ENCODE results near the gene EEPD1. TPM values are rescaled to one million over a fixed set of nuclear protein-coding genes. Genes with fewer than 3 reads are reported as not detected.

EEPD1 gene
- total RNA-seq, 4 donors from 2014 or later, result 12.4 to 36.2 (median 20.4) TPM

DNA sequence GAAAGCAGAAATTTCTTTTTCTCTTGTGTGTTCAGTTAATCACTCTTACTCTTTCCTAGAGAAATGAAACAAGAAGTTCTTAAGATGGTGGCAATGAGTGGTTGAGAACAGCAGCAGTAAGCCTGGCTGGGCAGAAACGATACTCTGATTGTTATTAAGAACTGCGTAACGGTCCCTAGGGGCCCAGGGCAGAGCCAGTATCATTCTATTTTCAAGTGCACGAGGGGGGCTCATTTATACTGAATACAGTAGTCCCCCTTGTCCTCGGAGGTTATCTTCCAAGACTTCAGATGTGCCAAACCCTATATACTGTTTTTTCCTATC, 64.9 kb downstream of the EEPD1 start:
- peaks cover 11 to 61% (median 18%) of the 10 kb centered on the region in 3 donors for H3K4me1 ChIP-seq
- no peak for ATAC-seq
- H3K4me3 ChIP-seq, result no peak overlapping the region
- no peaks in the 10 kb centered on the region for H3K27me3 ChIP-seq
- 90% methylated on average over 2 to 5 of the region's 5 CpGs for WGBS, 2 donors (ENCODE audit: low coverage in 1 of 2)
- H3K9me3 ChIP-seq, result no peaks in the 10 kb centered on the region
- no peak for TF ChIP-seq POLR2A (IDR thresholded peaks at IDR 0.05)
- no peak for TF ChIP-seq EP300 (IDR thresholded peaks at IDR 0.05)
- no peak for TF ChIP-seq POLR2AphosphoS5 (IDR thresholded peaks at IDR 0.05)
- TF ChIP-seq CTCF (IDR thresholded peaks at IDR 0.05), result no peak
- H3K27ac ChIP-seq, result no peak overlapping the region
- H3K36me3 ChIP-seq, result no peaks in the 10 kb centered on the region

- Histone ChIP-seq H3K4me3 (no peak overlapping the region), H3K4me1 (peaks cover 11 to 55% (median 18%) of the 10 kb centered on the region in 3 donors)
- 100% methylated on average over 1 of the region's 1 CpG; no CpG with 5 or more reads in 1 of the 2 donors for WGBS, 2 donors (ENCODE audit: low coverage in 1 of 2)
Observed at GRCh38 chr7:36219429-36219828, 66.4 kb downstream of the EEPD1 start.

DNA sequence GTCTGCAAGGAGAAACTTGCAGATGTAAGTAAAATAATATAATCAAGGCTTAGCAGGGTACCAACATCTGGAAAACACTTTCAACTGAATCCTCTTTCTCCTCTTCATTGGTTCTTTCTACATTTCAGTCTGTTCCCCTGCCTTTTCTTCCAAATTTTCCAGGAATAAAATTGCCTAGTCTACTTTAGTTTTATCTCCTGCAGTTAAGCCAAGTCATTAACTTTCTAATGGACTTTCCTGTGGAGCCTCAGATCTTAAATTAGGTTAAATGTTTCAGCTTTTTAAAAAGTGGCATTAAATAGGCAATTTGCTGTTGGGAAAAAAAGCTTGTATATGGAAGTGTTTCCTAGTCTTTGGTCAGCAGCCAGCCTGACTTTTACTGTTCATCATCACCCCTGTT, 70.8 kb downstream of the EEPD1 start:
- Histone ChIP-seq H3K9me3 (no peaks in the 10 kb centered on the region), H3K27ac (no peak overlapping the region), H3K4me1 (peaks cover 6 to 23% (median 16%) of the 10 kb centered on the region in 3 donors), H3K36me3 (no peaks in the 10 kb centered on the region), H3K4me3 (no peak overlapping the region), H3K27me3 (no peaks in the 10 kb centered on the region)
- no peak for ATAC-seq
- TF ChIP-seq EP300 (IDR thresholded peaks at IDR 0.05), result no peak
- no peak for TF ChIP-seq POLR2AphosphoS5 (IDR thresholded peaks at IDR 0.05)
- TF ChIP-seq CTCF (IDR thresholded peaks at IDR 0.05), result no peak
- TF ChIP-seq POLR2A (IDR thresholded peaks at IDR 0.05), result no peak

More at GRCh38 chr7:36219429-36219828, 66.4 kb downstream of the EEPD1 start:
- no peak for ATAC-seq
- no peaks in the 10 kb centered on the region for H3K9me3 ChIP-seq
- no peak for TF ChIP-seq POLR2A (IDR thresholded peaks at IDR 0.05)
- TF ChIP-seq POLR2AphosphoS5 (IDR thresholded peaks at IDR 0.05), result no peak
- no peak for TF ChIP-seq CTCF (IDR thresholded peaks at IDR 0.05)
- no peak for TF ChIP-seq EP300 (IDR thresholded peaks at IDR 0.05)
- H3K27ac ChIP-seq, result no peak overlapping the region
- no peaks in the 10 kb centered on the region for H3K27me3 ChIP-seq
- no peaks in the 10 kb centered on the region for H3K36me3 ChIP-seq

DNA sequence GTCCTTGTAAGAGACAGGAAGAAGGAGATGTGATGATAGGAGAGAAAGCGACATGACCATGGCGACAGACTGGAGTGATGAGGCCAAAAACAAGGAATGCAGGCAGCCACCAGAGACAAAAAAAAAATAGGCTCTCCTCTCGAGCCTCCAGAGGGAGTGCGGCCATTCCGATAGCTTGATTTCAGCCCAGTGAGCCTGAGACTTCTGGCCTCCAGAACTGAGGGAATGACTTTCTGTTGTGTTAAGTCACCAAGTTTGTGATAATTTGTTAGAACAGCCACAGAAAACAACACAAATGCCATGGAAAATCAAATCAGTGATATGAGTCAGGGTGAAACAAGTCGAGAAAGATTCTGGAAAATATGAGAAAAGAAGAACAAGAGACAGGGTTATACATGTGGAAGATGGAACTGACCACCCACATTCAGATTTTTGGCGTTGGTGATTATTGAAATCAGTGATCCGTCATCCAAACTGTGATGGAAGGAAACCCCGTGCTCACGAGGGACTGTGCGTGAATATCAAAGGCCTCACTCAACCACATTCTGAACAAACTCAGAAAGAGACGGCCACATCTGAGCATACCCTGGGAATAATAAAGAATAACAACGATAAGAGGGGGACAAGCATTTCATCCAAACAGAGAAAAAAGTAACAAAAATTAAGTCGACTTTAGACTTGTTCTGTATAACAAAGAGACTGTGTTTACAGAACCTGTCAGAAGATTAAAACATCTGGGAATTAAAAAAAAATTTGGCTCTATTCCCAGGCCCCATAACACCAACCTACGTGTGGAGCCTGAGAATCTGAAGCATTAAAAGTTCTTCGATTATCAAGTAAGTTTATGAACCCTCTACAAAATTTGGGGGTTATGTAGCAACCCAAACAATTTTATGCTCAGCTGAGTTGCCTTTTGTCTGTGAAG, 72.1 kb downstream of the EEPD1 start:
- Histone ChIP-seq H3K4me3 (no peak overlapping the region), H3K27me3 (no peaks in the 10 kb centered on the region), H3K4me1 (peaks cover 6 to 23% (median 17%) of the 10 kb centered on the region in 3 donors), H3K36me3 (no peaks in the 10 kb centered on the region), H3K27ac (peak overlapping the region in 2 of 4 donors; percentile 81), H3K9me3 (no peaks in the 10 kb centered on the region)
- ATAC-seq, result no peak
- TF ChIP-seq CTCF (IDR thresholded peaks at IDR 0.05) (peak in 1 of 4 experiments; percentile 25), POLR2AphosphoS5 (IDR thresholded peaks at IDR 0.05) (peak; percentile 10), EP300 (IDR thresholded peaks at IDR 0.05) (no peak)
- WGBS, 2 donors (ENCODE audit: low coverage in 1 of 2), result 29 to 31% methylated on average over 15 of the region's 16 CpGs

GRCh38 chr7:36226151-36226550, 73.1 kb downstream of the EEPD1 start:
- peak overlapping the region in 2 of 4 donors; percentile 81 for H3K27ac ChIP-seq
- 52 to 69% methylated on average over 3 to 7 of the region's 7 CpGs for WGBS, 2 donors (ENCODE audit: low coverage in 1 of 2)
- H3K4me3 ChIP-seq, result no peak overlapping the region
- no peak for ATAC-seq
- H3K27me3 ChIP-seq, result no peaks in the 10 kb centered on the region
- no peaks in the 10 kb centered on the region for H3K36me3 ChIP-seq
- TF ChIP-seq POLR2AphosphoS5 (IDR thresholded peaks at IDR 0.05) (no peak), EP300 (IDR thresholded peaks at IDR 0.05) (no peak), CTCF (IDR thresholded peaks at IDR 0.05) (no peak), POLR2A (IDR thresholded peaks at IDR 0.05) (no peak)
- H3K4me1 ChIP-seq, result peaks cover 6 to 23% (median 18%) of the 10 kb centered on the region in 3 donors
- H3K9me3 ChIP-seq, result no peaks in the 10 kb centered on the region
